Panc1 (cell line): Measurements from ENCODE around the gene ESAM. TPM values are rescaled to one million over a fixed set of nuclear protein-coding genes. Genes with fewer than 3 reads are reported as not detected.

ENCODE experiments used
- ATAC-seq: fragments of 200-7000 bp; cut with Tn5 transposase; 2 replicates; pipeline ENCODE4 v1.9.1; 2020; ENCODE audit warnings: mild to moderate bottlenecking, moderate library complexity
- BruUV-seq: library from RNA; stranded (reverse); fragments of 400-500 nt; replicated peaks from 2 replicates; lab custom pipeline; 2021; lab: Mats Ljungman, UMichigan
- CTCF ChIA-PET: fragments of 300-600 bp; sonication (Branson Sonifier 250); formaldehyde crosslinking; loops from one replicate; lab custom pipeline; 2022; ENCODE audit warnings: antibody characterized with exemption; lab: Charles Lee
- POLR2A ChIA-PET: fragments of 300-600 bp; sonication (Branson Sonifier 250); formaldehyde crosslinking; loops from one replicate; lab custom pipeline; 2022; ENCODE audit warnings: antibody characterized with exemption; lab: Charles Lee
- DNase-seq: peaks from one replicate; pipeline ENCODE4 v3.0.0-alpha.2; 2010; ENCODE audit warnings: low read depth, low spot score
- H3K27ac ChIP-seq: 2 replicates; pipeline ENCODE4 v1.5.1; 2011; ENCODE audit warnings: mild to moderate bottlenecking, low read length, inconsistent platforms
- H3K27me3 ChIP-seq: fragments of 200-500 bp; sonication (Bioruptor generic); 2 replicates; pipeline ENCODE4 v1.6.0; 2014; ENCODE audit warnings: low read length, inconsistent platforms; ENCODE audit not compliant: control insufficient read depth, insufficient read depth
- H3K36me3 ChIP-seq: fragments of 200-500 bp; sonication (Bioruptor generic); 2 replicates; pipeline ENCODE4 v1.5.1; 2014; ENCODE audit warnings: inconsistent platforms, mild to moderate bottlenecking, low read length, moderate library complexity; ENCODE audit not compliant: control insufficient read depth, insufficient read depth
- H3K4me1 ChIP-seq: 2 replicates; pipeline ENCODE4 v1.5.1; 2011; ENCODE audit warnings: inconsistent platforms, mild to moderate bottlenecking, low read length, moderate library complexity; ENCODE audit not compliant: control insufficient read depth, insufficient read depth
- H3K4me3 ChIP-seq, 2 experiments: 2 replicates each; pipeline ENCODE4 v1.5.1; 2011 to 2012; ENCODE audit warnings: low read depth in 2 of 2, low read length in 2 of 2, mild to moderate bottlenecking in 2 of 2, inconsistent platforms in 1 of 2, moderate library complexity in 1 of 2
- H3K9me3 ChIP-seq: fragments of 200-500 bp; sonication (Bioruptor generic); 2 replicates; pipeline ENCODE4 v1.5.1; 2014; ENCODE audit warnings: low read depth, mild to moderate bottlenecking, inconsistent platforms, low read length, moderate library complexity; ENCODE audit not compliant: control insufficient read depth, insufficient read depth
- POLR2AphosphoS5 ChIP-seq: IDR thresholded peaks from 2 replicates; pipeline ENCODE4 v1.6.1; 2012; ENCODE audit warnings: mild to moderate bottlenecking, low read depth, low read length, moderate library complexity
- SIN3A ChIP-seq: IDR thresholded peaks from 2 replicates; pipeline ENCODE4 v1.6.1; 2012; ENCODE audit warnings: low read depth, mild to moderate bottlenecking, low read length, moderate library complexity, borderline replicate concordance; ENCODE audit not compliant: insufficient read depth
- TCF7L2 ChIP-seq: IDR thresholded peaks from 2 replicates; pipeline ENCODE4 v1.6.1; 2011; ENCODE audit warnings: mild to moderate bottlenecking, low read depth, low read length, inconsistent platforms
- in situ Hi-C: cut with HindIII; loops from 2 replicates; pipeline ENCODE4 v1.10.0; 2016; ENCODE audit warnings: low sequenced_read_pairs, low pct_unique_long_range_greater_than_20kb
- intact Hi-C: fragments of 100-400 bp; cut with micrococcal nuclease; formaldehyde crosslinking; loops from one replicate; pipeline ENCODE4 v1.10.0; 2022; ENCODE audit not compliant: unreplicated experiment
- total RNA-seq: library from RNA; stranded (reverse); gene quantifications from one replicate; pipeline ENCODE4 v1.2.1, GENCODE V29; 2021; ENCODE audit not compliant: unreplicated experiment
- TF ChIP-seq, protein P1 (sequence below), 2 experiments: IDR thresholded peaks; 2 replicates each; pipeline ENCODE4 v1.6.1; 2011 to 2012; ENCODE audit warnings: low read depth in 2 of 2, control low read depth in 1 of 2, low read length in 1 of 2, mild to moderate bottlenecking in 1 of 2, moderate library complexity in 1 of 2; ENCODE audit not compliant: insufficient read depth in 1 of 2
- TF ChIP-seq, protein P2 (sequence below): fragments of 450-650 bp; IDR thresholded peaks from 2 replicates; pipeline ENCODE4 v1.5.1; 2017; ENCODE audit warnings: mild to moderate bottlenecking

ESAM gene
- total RNA-seq, 1 experiment from 2014 or later = 1.6 TPM

DNA sequence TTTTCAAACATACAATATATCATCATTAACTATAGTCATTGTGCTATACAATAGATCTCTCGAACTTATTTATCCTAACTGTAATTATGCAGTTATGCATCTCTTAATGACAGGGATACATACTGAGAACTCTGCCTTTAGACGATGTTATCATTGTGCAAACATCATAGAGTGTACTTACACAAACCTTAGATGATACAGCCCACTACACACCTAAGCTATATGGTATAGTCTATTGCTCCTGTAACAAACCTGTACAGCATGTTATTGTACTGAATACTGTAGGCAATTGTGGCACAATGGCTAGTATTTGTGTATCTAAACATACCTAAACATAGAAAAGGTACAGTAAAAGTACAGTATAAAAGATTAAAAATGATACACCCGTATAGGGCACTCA, 49.7 kb downstream of the ESAM start:
- H3K4me3 ChIP-seq = no peak overlapping the region
- ChIA-PET CTCF (no interaction called here), POLR2A (no interaction called here)
- peaks cover 12% of the 10 kb centered on the region; the same call in 1 of the 2 replicates for H3K27me3 ChIP-seq
- in situ Hi-C loops = no loop called here
- no peak for DNase-seq
- H3K36me3 ChIP-seq = no peaks in the 10 kb centered on the region
- no peaks in the 10 kb centered on the region for H3K9me3 ChIP-seq
- BruUV-seq = no TSS peak
- H3K4me1 ChIP-seq = peaks cover under 1% of the 10 kb centered on the region; the same call in 1 of the 2 replicates
- H3K27ac ChIP-seq = no peak overlapping the region
- intact Hi-C loops = no loop called here
- TF ChIP-seq POLR2AphosphoS5 (no peak), SIN3A (no peak)
- no peak for ATAC-seq

DNA sequence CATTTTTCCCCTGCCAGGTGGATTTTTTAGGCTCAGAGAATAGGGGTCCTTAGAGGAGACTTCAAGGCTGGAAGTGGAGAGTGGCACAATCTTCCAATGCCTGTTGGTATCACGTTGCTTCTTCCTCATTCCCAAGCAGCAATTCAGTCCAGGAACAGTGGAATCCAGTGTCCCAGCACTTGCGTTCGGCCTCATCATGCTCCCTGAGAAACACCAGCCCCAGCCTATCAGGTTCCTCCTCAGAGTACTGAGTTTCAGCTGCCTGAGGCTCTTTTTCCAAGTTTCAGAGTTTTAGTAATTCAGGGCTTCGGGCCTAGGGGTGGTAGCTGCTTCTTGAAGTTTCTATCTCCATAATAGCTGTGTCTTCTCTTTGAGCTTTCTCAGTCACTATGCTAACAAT, 54.3 kb downstream of the ESAM start:
- Histone ChIP-seq H3K36me3 (no peaks in the 10 kb centered on the region), H3K4me1 (no peaks in the 10 kb centered on the region), H3K27me3 (no peaks in the 10 kb centered on the region; the same call in 1 of the 2 replicates), H3K27ac (no peak overlapping the region), H3K9me3 (no peaks in the 10 kb centered on the region), H3K4me3 (no peak overlapping the region)
- TF ChIP-seq, protein P1, sequence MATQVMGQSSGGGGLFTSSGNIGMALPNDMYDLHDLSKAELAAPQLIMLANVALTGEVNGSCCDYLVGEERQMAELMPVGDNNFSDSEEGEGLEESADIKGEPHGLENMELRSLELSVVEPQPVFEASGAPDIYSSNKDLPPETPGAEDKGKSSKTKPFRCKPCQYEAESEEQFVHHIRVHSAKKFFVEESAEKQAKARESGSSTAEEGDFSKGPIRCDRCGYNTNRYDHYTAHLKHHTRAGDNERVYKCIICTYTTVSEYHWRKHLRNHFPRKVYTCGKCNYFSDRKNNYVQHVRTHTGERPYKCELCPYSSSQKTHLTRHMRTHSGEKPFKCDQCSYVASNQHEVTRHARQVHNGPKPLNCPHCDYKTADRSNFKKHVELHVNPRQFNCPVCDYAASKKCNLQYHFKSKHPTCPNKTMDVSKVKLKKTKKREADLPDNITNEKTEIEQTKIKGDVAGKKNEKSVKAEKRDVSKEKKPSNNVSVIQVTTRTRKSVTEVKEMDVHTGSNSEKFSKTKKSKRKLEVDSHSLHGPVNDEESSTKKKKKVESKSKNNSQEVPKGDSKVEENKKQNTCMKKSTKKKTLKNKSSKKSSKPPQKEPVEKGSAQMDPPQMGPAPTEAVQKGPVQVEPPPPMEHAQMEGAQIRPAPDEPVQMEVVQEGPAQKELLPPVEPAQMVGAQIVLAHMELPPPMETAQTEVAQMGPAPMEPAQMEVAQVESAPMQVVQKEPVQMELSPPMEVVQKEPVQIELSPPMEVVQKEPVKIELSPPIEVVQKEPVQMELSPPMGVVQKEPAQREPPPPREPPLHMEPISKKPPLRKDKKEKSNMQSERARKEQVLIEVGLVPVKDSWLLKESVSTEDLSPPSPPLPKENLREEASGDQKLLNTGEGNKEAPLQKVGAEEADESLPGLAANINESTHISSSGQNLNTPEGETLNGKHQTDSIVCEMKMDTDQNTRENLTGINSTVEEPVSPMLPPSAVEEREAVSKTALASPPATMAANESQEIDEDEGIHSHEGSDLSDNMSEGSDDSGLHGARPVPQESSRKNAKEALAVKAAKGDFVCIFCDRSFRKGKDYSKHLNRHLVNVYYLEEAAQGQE (IDR thresholded peaks at IDR 0.05; ENCODE audit: insufficient read depth in 1 of 2, low read depth in 2 of 2, low read length in 1 of 2) = no peak
- TF ChIP-seq SIN3A = no peak
- TF ChIP-seq, protein P2, sequence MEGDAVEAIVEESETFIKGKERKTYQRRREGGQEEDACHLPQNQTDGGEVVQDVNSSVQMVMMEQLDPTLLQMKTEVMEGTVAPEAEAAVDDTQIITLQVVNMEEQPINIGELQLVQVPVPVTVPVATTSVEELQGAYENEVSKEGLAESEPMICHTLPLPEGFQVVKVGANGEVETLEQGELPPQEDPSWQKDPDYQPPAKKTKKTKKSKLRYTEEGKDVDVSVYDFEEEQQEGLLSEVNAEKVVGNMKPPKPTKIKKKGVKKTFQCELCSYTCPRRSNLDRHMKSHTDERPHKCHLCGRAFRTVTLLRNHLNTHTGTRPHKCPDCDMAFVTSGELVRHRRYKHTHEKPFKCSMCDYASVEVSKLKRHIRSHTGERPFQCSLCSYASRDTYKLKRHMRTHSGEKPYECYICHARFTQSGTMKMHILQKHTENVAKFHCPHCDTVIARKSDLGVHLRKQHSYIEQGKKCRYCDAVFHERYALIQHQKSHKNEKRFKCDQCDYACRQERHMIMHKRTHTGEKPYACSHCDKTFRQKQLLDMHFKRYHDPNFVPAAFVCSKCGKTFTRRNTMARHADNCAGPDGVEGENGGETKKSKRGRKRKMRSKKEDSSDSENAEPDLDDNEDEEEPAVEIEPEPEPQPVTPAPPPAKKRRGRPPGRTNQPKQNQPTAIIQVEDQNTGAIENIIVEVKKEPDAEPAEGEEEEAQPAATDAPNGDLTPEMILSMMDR = no peak
- TF ChIP-seq POLR2AphosphoS5 = no peak
- TF ChIP-seq TCF7L2 = no peak
- no TSS peak for BruUV-seq
- DNase-seq = no peak
- POLR2A ChIA-PET = no interaction called here
- CTCF ChIA-PET = no interaction called here
- in situ Hi-C loops = no loop called here
- ATAC-seq = no peak
- intact Hi-C loops = no loop called here

Other genes starting within 250 kb of the ESAM start
- gene OR8B12, start 218.6 kb downstream of the ESAM start, total RNA-seq = not detected
- not detected for gene OR8A1, start 192.3 kb downstream of the ESAM start, total RNA-seq
- not detected for gene PANX3, start 150.9 kb downstream of the ESAM start, total RNA-seq
- gene TBRG1, start 139.4 kb downstream of the ESAM start, total RNA-seq = 35.0 TPM
- 14.9 TPM for gene SIAE, start 88.6 kb downstream of the ESAM start, total RNA-seq
- 10.1 TPM for gene SPA17, start 88.4 kb downstream of the ESAM start, total RNA-seq
- gene NRGN, start 22.3 kb downstream of the ESAM start, total RNA-seq = 5.7 TPM
- gene VSIG2, start 10.0 kb downstream of the ESAM start, total RNA-seq = not detected
- 20.5 TPM for gene MSANTD2, start 38.1 kb upstream of the ESAM start, total RNA-seq
- gene ROBO3, start 103.1 kb upstream of the ESAM start, total RNA-seq = 12.0 TPM
- gene ROBO4, start 135.6 kb upstream of the ESAM start, total RNA-seq = 0.26 TPM
- gene HEPN1, start 157.0 kb upstream of the ESAM start, total RNA-seq = not detected
- not detected for gene HEPACAM, start 173.8 kb upstream of the ESAM start, total RNA-seq
- 2.8 TPM for gene CCDC15, start 191.9 kb upstream of the ESAM start, total RNA-seq